ENCODE data around the gene IGSF21.

The IGSF21 gene

DNA sequence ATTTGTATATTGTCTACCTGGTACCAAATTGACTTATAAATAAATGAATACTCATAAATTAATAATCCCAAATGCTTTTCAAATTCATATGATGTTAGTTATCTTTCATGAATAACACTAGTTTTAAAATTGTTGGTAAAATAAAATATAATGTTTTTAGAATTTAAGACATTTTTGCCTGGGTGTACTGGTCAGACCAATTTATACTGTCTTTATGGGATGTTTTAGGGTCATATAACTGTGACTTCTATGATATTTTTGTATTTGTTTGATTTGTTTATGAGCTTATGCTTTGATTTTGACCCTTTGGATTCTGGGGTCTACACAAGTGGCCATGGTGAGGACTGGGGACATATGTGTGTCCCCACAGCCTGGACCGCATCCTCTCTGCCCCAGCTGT is 319.0 kb downstream of the IGSF21 start:
- DNase-seq (ENCODE audit: low spot score): no peak
